Right lobe of liver (tissue), 6 donors: ENCODE results near the gene MYO7A. TPM values are rescaled to one million over a fixed set of nuclear protein-coding genes. Genes with fewer than 3 reads are reported as not detected.
A peak's percentile ranks its signal among the peaks of the same experiment; 100 is the strongest.

Source experiments
- ATAC-seq, 4 donors: fragments of 200-7000 bp; cut with Tn5 transposase; one replicate each; pipeline ENCODE4 v1.9.1; 2020; ENCODE audit warnings: mild to moderate bottlenecking in 4 of 4, moderate library complexity in 4 of 4
- DNase-seq, 3 donors: peaks; one replicate each; pipeline ENCODE4 v3.0.0-alpha.2; 2020
- H3K27ac ChIP-seq, 3 donors: fragments of 200-600 bp; one replicate each; pipeline ENCODE4 v1.8.0; 2022
- H3K27me3 ChIP-seq, 2 donors: fragments of 200-600 bp; one replicate each; pipeline ENCODE4 v1.8.0; 2022
- H3K36me3 ChIP-seq, 4 donors: fragments of 200-600 bp; sonication (generic) in 1 of 4; one replicate each; pipeline versions ENCODE4 v1.5.1 to v1.8.0; 2017 to 2022; ENCODE audit warnings: control low read depth in 1 of 4
- H3K4me1 ChIP-seq, 4 donors: fragments of 200-600 bp; sonication (generic) in 1 of 4; one replicate each; pipeline versions ENCODE4 v1.5.1 to v1.8.0; 2017 to 2022; ENCODE audit warnings: control low read depth in 1 of 4
- H3K4me3 ChIP-seq, 3 donors: fragments of 200-600 bp; one replicate each; pipeline ENCODE4 v1.8.0; 2022
- H3K9me3 ChIP-seq, 4 donors: fragments of 200-600 bp; sonication (generic) in 1 of 4; one replicate each; pipeline versions ENCODE4 v1.5.1 to v1.8.0; 2017 to 2022; ENCODE audit warnings: control low read depth in 1 of 4
- POLR2A ChIP-seq: fragments of 450-650 bp; IDR thresholded peaks from one replicate; pipeline ENCODE4 v1.6.1; 2017; ENCODE audit warnings: antibody characterized with exemption, mild to moderate bottlenecking
- WGBS: methylation state at CpG from one replicate; pipeline ENCODE4 v1.1.6; 2018; ENCODE audit warnings: low coverage, low lambda C conversion rate; ENCODE audit not compliant: insufficient coverage; ENCODE audit errors: missing lambda C conversion rate; 5-methylcytosine and 5-hydroxymethylcytosine counted together
- intact Hi-C, 2 donors: fragments of 100-400 bp; cut with DNase I; formaldehyde crosslinking; loops; one replicate each; pipeline versions ENCODE4 v1.11.2 to v1.14.1; 2022
- total RNA-seq, 6 experiments: library from RNA; depleted of rRNA in 2 of 6; stranded (reverse); fragments of >200 nt in 2 of 6; fragmentation: NEBNext Ultra II Directional in 3 of 6; extraction: Animal tissue kit (Norgen Biotek cat#: 25700) in 3 of 6; gene quantifications; one replicate each; pipeline versions ENCODE4 v1.1.0 to v1.2.4, GENCODE V29; 2016 to 2023
- TF ChIP-seq, protein P1 (sequence below), 4 donors: fragments of 200-600 bp in 3 of 4; fragments of 450-650 bp in 1 of 4; IDR thresholded peaks; one replicate each; pipeline versions ENCODE4 v1.5.1 to v1.8.0; 2016 to 2022; ENCODE audit warnings: antibody characterized with exemption in 4 of 4, mild to moderate bottlenecking in 2 of 4
- donor health status: DM: no; HTN: yes; CAD: no.
- donor health status: DM: no; HTN: no; CAD: no.
- donor health status: DM: no; HTN: no; CAD: no.
- donor health status: DM: no; HTN: yes; CAD: no.
- donor health status: DM: no; HTN: yes; CAD: no.

The MYO7A gene
- total RNA-seq, 6 experiments from 2014 or later, result 23.6 to 39.6 (median 32.0) TPM

DNA sequence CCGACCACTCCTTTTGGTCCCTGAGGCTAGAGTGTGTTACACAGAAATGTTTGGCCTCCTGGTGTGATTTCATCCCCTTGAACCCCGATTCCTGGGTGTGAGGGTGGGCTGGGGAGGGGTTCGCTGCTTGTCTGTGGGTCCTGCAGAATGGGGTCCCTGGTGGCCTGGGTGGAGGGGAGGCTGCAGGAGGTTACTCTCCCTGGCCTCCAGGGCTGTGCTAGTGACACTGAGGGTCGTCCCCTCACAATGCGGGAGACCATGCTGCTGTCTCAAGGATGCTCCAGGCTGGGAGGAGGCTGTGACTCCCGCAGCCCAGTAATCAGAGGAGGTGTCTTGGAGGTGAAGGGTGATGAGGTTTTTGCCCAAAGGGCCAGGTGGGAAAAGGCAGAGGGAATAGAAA is 42.4 kb upstream of the MYO7A start:
- H3K4me1 ChIP-seq, result peaks cover 0 to 59% (median 22%) of the 10 kb centered on the region in 4 donors
- H3K27me3 ChIP-seq, result no peaks in the 10 kb centered on the region
- H3K27ac ChIP-seq, result peak overlapping the region in 2 of 3 donors; percentile 85 to 86
- 85% methylated on average over 4 of the region's 6 CpGs for WGBS
- DNase-seq (peak in 1 of 3 donors; percentile 30), ATAC-seq (no peak)
- peaks cover 0 to 7% (median 0%) of the 10 kb centered on the region in 4 donors for H3K36me3 ChIP-seq
- intact Hi-C loops, result no loop called here
- no peaks in the 10 kb centered on the region for H3K9me3 ChIP-seq
- H3K4me3 ChIP-seq, result no peak overlapping the region
- TF ChIP-seq, protein P1, sequence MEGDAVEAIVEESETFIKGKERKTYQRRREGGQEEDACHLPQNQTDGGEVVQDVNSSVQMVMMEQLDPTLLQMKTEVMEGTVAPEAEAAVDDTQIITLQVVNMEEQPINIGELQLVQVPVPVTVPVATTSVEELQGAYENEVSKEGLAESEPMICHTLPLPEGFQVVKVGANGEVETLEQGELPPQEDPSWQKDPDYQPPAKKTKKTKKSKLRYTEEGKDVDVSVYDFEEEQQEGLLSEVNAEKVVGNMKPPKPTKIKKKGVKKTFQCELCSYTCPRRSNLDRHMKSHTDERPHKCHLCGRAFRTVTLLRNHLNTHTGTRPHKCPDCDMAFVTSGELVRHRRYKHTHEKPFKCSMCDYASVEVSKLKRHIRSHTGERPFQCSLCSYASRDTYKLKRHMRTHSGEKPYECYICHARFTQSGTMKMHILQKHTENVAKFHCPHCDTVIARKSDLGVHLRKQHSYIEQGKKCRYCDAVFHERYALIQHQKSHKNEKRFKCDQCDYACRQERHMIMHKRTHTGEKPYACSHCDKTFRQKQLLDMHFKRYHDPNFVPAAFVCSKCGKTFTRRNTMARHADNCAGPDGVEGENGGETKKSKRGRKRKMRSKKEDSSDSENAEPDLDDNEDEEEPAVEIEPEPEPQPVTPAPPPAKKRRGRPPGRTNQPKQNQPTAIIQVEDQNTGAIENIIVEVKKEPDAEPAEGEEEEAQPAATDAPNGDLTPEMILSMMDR (IDR thresholded peaks at IDR 0.05), result no peak
- TF ChIP-seq POLR2A, result no peak

DNA sequence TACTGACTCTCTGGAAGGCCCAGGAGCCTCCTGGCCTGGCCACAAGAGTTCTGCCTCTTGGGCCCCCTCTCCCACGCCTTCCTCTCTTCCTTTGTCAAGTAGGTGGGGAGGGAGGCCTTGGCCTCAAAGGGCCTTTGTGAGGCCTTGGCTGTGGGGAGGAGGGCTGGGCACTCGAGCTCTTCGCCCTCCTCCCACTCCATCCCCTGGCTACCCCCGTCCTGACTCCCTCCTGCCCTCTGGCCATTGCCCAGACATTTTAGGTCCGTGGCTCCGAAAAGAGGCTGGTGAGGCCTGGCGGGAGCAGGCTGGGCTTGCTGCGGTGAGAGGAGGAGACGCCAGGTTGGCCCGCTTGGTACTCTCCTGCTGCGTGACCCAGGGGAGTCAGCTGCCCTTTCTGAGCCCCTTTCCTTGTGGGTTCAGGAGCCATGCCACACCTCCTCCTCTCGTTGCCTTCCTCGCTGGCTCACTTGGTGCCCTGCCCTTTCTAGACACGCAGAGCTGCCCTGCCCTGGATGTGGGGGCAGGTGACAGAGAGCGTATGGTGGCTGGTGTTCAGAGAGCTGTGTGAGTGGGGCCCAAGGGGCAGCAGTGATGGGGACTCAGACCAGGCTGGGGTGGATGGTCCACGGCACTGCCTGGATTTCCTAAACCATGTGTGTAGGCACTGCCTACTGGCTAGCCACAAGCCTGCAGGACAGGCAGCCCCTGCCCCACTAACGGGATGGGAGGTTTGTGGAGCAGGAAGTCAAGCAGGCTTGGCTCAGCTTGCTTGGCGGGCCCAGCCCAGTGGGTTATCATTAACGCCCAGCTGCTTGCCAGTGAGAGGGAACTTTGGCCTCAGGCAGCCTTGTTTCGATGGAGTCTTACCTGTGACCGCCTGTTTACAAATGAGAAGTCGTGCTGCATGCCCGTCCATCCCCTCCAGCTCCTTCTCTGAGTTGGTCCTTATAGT is 41.2 kb upstream of the MYO7A start:
- Histone ChIP-seq H3K4me1 (peaks cover 0 to 56% (median 22%) of the 10 kb centered on the region in 4 donors), H3K27ac (peak overlapping the region; percentile 70 to 86 (median 85))
- TF ChIP-seq POLR2A, result peak; percentile 57
- TF ChIP-seq, protein P1 (IDR thresholded peaks at IDR 0.05), result no peak

DNA sequence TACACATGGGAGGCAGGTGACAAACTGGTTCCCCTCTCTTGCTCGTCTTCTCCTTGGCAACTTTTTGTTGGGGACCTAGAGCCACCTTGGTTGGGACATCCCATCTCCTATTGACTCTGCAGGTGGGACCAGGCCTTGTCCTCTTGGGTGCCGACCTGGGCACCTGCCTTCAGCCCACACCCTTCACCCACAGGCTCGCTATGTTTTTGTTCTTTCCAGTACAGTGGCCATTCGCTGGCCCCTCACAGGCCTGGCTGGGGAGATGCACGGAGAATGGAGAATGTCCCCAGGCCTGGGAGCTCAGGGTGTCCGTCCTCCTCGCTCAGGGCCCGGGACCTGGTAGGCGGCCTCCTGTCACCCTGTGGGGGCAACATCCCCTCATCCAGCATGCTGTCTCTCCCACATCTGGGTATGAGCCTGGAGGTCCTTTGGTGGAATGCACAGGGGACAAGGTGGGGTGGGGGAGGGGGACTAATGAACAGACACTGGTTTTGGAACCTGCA is 40.3 kb upstream of the MYO7A start:
- Histone ChIP-seq H3K36me3 (peaks cover 0 to 7% (median 0%) of the 10 kb centered on the region in 4 donors), H3K4me1 (peaks cover 0 to 46% (median 18%) of the 10 kb centered on the region in 4 donors), H3K27me3 (no peaks in the 10 kb centered on the region), H3K27ac (peak overlapping the region; percentile 21 to 86 (median 85)), H3K9me3 (no peaks in the 10 kb centered on the region), H3K4me3 (no peak overlapping the region)
- no peak for ATAC-seq
- DNase-seq, result peak in 2 of 3 donors; percentile 11 to 50
- TF ChIP-seq, protein P1 (IDR thresholded peaks at IDR 0.05), result no peak
- TF ChIP-seq POLR2A, result no peak
- 80% methylated on average over 1 of the region's 9 CpGs for WGBS
- intact Hi-C loops, result no loop called here

More for the DNA sequence above, 41.2 kb upstream of the MYO7A start:
- Histone ChIP-seq H3K27me3 (no peaks in the 10 kb centered on the region), H3K4me3 (no peak overlapping the region), H3K36me3 (peaks cover 0 to 7% (median 0%) of the 10 kb centered on the region in 4 donors), H3K9me3 (no peaks in the 10 kb centered on the region)
- DNase-seq (peak; percentile 83 to 91 (median 88)), ATAC-seq (peak; percentile 81 to 87 (median 85))
- intact Hi-C loops, result no loop called here
- WGBS, result 29% methylated on average over 7 of the region's 23 CpGs

DNA sequence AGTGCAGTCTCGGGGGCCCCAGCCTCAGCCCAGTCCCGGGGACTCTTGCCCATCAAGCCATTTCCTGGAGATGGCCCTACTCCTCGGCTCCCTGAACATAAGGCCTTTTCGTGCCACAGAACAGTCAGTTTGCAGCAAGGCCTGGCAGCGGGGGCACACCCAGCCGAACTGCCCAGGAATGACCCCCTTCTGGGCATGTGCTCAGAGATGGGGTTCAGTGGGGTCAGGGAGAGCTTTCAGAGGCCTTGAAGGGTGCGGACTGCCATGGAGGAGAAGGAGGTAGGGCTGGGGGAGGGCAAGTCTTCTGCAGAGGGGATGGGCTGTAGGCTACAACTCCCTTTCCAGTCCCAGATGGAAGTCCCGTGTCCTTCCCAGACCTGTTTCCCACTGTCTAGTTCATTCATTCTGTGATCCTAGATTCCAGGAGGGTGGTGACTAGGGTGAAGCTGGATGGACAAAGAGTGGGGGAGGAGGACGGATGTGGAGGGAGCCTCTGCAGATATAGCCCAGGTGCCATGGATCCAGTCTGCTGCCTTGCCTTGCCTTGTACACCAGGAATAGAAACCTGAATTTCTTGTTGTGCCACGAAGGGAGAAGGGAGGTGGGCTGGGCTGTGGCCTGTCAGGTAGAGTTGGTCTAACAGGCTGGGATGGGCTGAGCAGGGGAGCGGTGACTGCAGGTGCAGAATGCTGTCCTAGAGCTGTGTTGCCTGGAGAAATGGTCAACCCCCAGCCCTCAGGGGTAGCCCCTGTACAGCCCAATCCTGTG is 39.6 kb upstream of the MYO7A start:
- Histone ChIP-seq H3K27ac (peak overlapping the region in 2 of 3 donors; percentile 85 to 86), H3K9me3 (no peaks in the 10 kb centered on the region), H3K4me1 (peaks cover 0 to 42% (median 15%) of the 10 kb centered on the region in 4 donors), H3K27me3 (no peaks in the 10 kb centered on the region), H3K4me3 (no peak overlapping the region), H3K36me3 (peaks cover 0 to 7% (median 0%) of the 10 kb centered on the region in 4 donors)
- 86% methylated on average over 2 of the region's 11 CpGs for WGBS
- DNase-seq (peak in 1 of 3 donors; percentile 35), ATAC-seq (no peak)
- TF ChIP-seq POLR2A, result no peak
- intact Hi-C loops, result no loop called here
